ENCODE data around the gene ABCC11.

DNA sequence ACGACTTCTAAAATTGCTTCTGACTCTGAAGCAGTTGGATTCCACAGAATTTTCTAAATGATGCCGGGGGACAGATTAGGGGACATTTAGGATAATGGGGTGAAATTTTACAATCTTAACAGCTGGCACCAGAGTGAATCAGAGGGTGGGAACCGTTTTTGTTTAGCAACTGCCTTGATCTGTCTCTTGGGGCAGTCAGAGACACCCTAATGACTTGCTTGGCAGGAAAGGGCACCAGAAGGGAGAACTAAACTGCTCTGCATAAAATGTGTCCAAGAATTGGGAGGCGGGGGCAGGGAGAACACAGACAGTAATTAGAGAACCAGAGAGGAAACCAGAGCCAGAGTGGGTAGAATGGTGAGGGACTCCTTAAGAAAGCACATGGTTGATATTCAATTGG lies 85.4 kb downstream of the ABCC11 start:
- TF ChIP-seq, protein P1, sequence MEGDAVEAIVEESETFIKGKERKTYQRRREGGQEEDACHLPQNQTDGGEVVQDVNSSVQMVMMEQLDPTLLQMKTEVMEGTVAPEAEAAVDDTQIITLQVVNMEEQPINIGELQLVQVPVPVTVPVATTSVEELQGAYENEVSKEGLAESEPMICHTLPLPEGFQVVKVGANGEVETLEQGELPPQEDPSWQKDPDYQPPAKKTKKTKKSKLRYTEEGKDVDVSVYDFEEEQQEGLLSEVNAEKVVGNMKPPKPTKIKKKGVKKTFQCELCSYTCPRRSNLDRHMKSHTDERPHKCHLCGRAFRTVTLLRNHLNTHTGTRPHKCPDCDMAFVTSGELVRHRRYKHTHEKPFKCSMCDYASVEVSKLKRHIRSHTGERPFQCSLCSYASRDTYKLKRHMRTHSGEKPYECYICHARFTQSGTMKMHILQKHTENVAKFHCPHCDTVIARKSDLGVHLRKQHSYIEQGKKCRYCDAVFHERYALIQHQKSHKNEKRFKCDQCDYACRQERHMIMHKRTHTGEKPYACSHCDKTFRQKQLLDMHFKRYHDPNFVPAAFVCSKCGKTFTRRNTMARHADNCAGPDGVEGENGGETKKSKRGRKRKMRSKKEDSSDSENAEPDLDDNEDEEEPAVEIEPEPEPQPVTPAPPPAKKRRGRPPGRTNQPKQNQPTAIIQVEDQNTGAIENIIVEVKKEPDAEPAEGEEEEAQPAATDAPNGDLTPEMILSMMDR (IDR thresholded peaks at IDR 0.05), result no peak
- no peak for TF ChIP-seq EZH2 (IDR thresholded peaks at IDR 0.05)
- no peak for TF ChIP-seq EZH2phosphoT487 (IDR thresholded peaks at IDR 0.05)

Measured in neural progenitor cell (in vitro differentiated cells).